WTC11 (cell line): ENCODE data around the gene PPWD1. TPM values are rescaled to one million over a fixed set of nuclear protein-coding genes. Genes with fewer than 3 reads are reported as not detected.

ENCODE experiments used
- ATAC-seq: fragments of 200-7000 bp; cut with Tn5 transposase; 2 replicates; pipeline ENCODE4 v1.10.0; 2021; ENCODE audit warnings: mild to moderate bottlenecking, moderate library complexity
- CTCF ChIA-PET: fragments of 300-600 bp; sonication (Branson Sonifier 250); formaldehyde crosslinking; loops from one replicate; lab custom pipeline; 2021; ENCODE audit warnings: antibody characterized with exemption; lab: Charles Lee
- POLR2A ChIA-PET: fragments of 350-600 bp; sonication (Branson Sonifier 250); formaldehyde crosslinking; loops from one replicate; lab custom pipeline; 2021; ENCODE audit warnings: antibody characterized with exemption; lab: Charles Lee
- DNase-seq: peaks from one replicate; pipeline ENCODE4 v3.0.0; 2021; ENCODE audit warnings: low spot score
- H3K27ac Mint-ChIP-seq: 2 replicates; pipeline ENCODE4 v1.8.0; 2021; ENCODE audit warnings: mixed read lengths
- H3K27me3 Mint-ChIP-seq: 2 replicates; pipeline ENCODE4 v1.8.0; 2021; ENCODE audit warnings: low read depth, mild to moderate bottlenecking, moderate library complexity, mixed read lengths
- H3K36me3 Mint-ChIP-seq: 2 replicates; pipeline ENCODE4 v1.8.0; 2021; ENCODE audit warnings: mixed read lengths
- H3K4me1 Mint-ChIP-seq: 2 replicates; pipeline ENCODE4 v1.8.0; 2022; ENCODE audit warnings: mixed read lengths
- H3K4me3 Mint-ChIP-seq: 2 replicates; pipeline ENCODE4 v1.8.0; 2021; ENCODE audit warnings: mild to moderate bottlenecking, moderate library complexity, mixed read lengths
- H3K9me3 Mint-ChIP-seq: 2 replicates; pipeline ENCODE4 v1.8.0; 2021; ENCODE audit warnings: mixed read lengths
- ATF3 ChIP-seq: sonication (generic); formaldehyde crosslinking; conservative IDR thresholded peaks from 2 replicates; pipeline ENCODE4 v1.8.1; 2022; ENCODE audit warnings: mild to moderate bottlenecking, missing genetic modification reagents
- CDX4 ChIP-seq: fragments of 250-450 bp; sonication (Bioruptor Pico); IDR thresholded peaks from 2 replicates; pipeline ENCODE4 v1.9.0; 2021; ENCODE audit warnings: moderate library complexity, mild to moderate bottlenecking, inconsistent platforms, borderline replicate concordance
- ETV6 ChIP-seq: sonication (generic); formaldehyde crosslinking; IDR thresholded peaks from 2 replicates; pipeline ENCODE4 v1.8.1; 2022; ENCODE audit warnings: mild to moderate bottlenecking, missing genetic modification reagents
- FOXK1 ChIP-seq: sonication (generic); formaldehyde crosslinking; IDR thresholded peaks from 2 replicates; pipeline ENCODE4 v1.8.0; 2022; ENCODE audit warnings: mild to moderate bottlenecking, moderate library complexity, missing genetic modification reagents
- GRHL2 ChIP-seq: fragments of 250-450 bp; sonication (Bioruptor Pico); IDR thresholded peaks from 2 replicates; pipeline ENCODE4 v1.8.0; 2022; ENCODE audit warnings: mild to moderate bottlenecking, moderate library complexity; ENCODE audit not compliant: insufficient replicate concordance, severe bottlenecking
- GTF2I ChIP-seq: fragments of 250-450 bp; sonication (Bioruptor Pico); conservative IDR thresholded peaks from 2 replicates; pipeline ENCODE4 v1.4.0; 2021; ENCODE audit warnings: mild to moderate bottlenecking
- HMGXB4 ChIP-seq: sonication (generic); formaldehyde crosslinking; IDR thresholded peaks from 2 replicates; pipeline ENCODE4 v1.8.1; 2023; ENCODE audit warnings: mild to moderate bottlenecking, moderate library complexity, missing genetic modification reagents
- IRF1 ChIP-seq: sonication (generic); formaldehyde crosslinking; IDR thresholded peaks from 2 replicates; pipeline ENCODE4 v1.8.0; 2023; ENCODE audit warnings: missing genetic modification reagents
- MXD4 ChIP-seq: fragments of 250-450 bp; sonication (Bioruptor Pico); IDR thresholded peaks from 2 replicates; pipeline ENCODE4 v1.8.0; 2021; ENCODE audit warnings: mild to moderate bottlenecking, moderate library complexity, borderline replicate concordance
- OVOL2 ChIP-seq: fragments of 250-450 bp; sonication (Bioruptor Pico); IDR thresholded peaks from 2 replicates; pipeline ENCODE4 v1.9.0; 2021; ENCODE audit warnings: mild to moderate bottlenecking, borderline replicate concordance
- RELA ChIP-seq: sonication (generic); formaldehyde crosslinking; IDR thresholded peaks from 2 replicates; pipeline ENCODE4 v1.8.1; 2022; ENCODE audit warnings: missing genetic modification reagents, mild to moderate bottlenecking, borderline replicate concordance
- RORB ChIP-seq: fragments of 250-450 bp; sonication (Bioruptor Pico); IDR thresholded peaks from 2 replicates; pipeline ENCODE4 v1.9.0; 2021; ENCODE audit warnings: mild to moderate bottlenecking
- TEAD4 ChIP-seq: sonication (generic); formaldehyde crosslinking; IDR thresholded peaks from 2 replicates; pipeline ENCODE4 v1.8.0; 2022; ENCODE audit warnings: mild to moderate bottlenecking, missing genetic modification reagents
- ZNF232 ChIP-seq: sonication (generic); formaldehyde crosslinking; IDR thresholded peaks from 2 replicates; pipeline ENCODE4 v1.8.0; 2022; ENCODE audit warnings: mild to moderate bottlenecking, missing genetic modification reagents
- ZNF532 ChIP-seq: fragments of 250-450 bp; sonication (Bioruptor Pico); IDR thresholded peaks from 2 replicates; pipeline ENCODE4 v1.9.0; 2021; ENCODE audit warnings: mild to moderate bottlenecking, borderline replicate concordance
- ZSCAN18 ChIP-seq: fragments of 250-450 bp; sonication (Bioruptor Pico); IDR thresholded peaks from 2 replicates; pipeline ENCODE4 v2.1.2; 2022; ENCODE audit warnings: mild to moderate bottlenecking, moderate library complexity
- total RNA-seq: library from RNA; stranded (reverse); gene quantifications from 3 replicates; pipeline ENCODE4 v1.2.3, GENCODE V29; 2021

PPWD1 gene
- total RNA-seq, 1 experiment from 2014 or later: 34.7 TPM

GRCh38 chr5:65562731-65563701 is at the start of gene PPWD1, which contains the start of gene CENPK (continued):
- TF ChIP-seq FOXK1 (CRISPR knock-in tag): peak; percentile 95
- no peak for TF ChIP-seq TEAD4 (CRISPR knock-in tag)
- no peak; the same call in 1 of the 2 replicates for TF ChIP-seq HMGXB4 (CRISPR knock-in tag)
- TF ChIP-seq ZNF232 (CRISPR knock-in tag): no peak
- TF ChIP-seq ZSCAN18 (CRISPR knock-in tag): no peak
- no peak for TF ChIP-seq CDX4 (CRISPR knock-in tag)
- no peak for TF ChIP-seq MXD4 (CRISPR knock-in tag)
- no peak for TF ChIP-seq OVOL2 (CRISPR knock-in tag)
- peak; percentile 94 for TF ChIP-seq ETV6 (CRISPR knock-in tag)
- TF ChIP-seq ZNF532: no peak
- TF ChIP-seq RORB (CRISPR knock-in tag): no peak
- TF ChIP-seq RELA (CRISPR knock-in tag): no peak

- Mint-ChIP-seq H3K27me3 (no peaks in the 10 kb centered on the region), H3K9me3 (no peaks in the 10 kb centered on the region), H3K27ac (no peak overlapping the region), H3K4me1 (no peaks in the 10 kb centered on the region), H3K4me3 (no peak overlapping the region), H3K36me3 (peaks cover 32% of the 10 kb centered on the region)
- ChIA-PET POLR2A (no interaction called here), CTCF (no interaction called here)
- DNase-seq (no peak), ATAC-seq (no peak)
- no peak for TF ChIP-seq GRHL2 (CRISPR knock-in tag)
- TF ChIP-seq ATF3 (CRISPR knock-in tag): no peak
- TF ChIP-seq IRF1 (CRISPR knock-in tag): no peak
- TF ChIP-seq RORB (CRISPR knock-in tag): no peak
- no peak for TF ChIP-seq ZNF532
- no peak for TF ChIP-seq GTF2I (CRISPR knock-in tag)
- TF ChIP-seq OVOL2 (CRISPR knock-in tag): no peak
- TF ChIP-seq ZSCAN18 (CRISPR knock-in tag): no peak
Observed at GRCh38 chr5:65525726-65526125, 37.4 kb upstream of the PPWD1 start.
